Measurements from ENCODE around the gene LAMA2. TPM values are rescaled to one million over a fixed set of nuclear protein-coding genes. Genes with fewer than 3 reads are reported as not detected.

Gene LAMA2
- total and polyA plus RNA-seq, 5 donors from 2014 or later = 0.06 to 0.47 (median 0.09) TPM

DNA sequence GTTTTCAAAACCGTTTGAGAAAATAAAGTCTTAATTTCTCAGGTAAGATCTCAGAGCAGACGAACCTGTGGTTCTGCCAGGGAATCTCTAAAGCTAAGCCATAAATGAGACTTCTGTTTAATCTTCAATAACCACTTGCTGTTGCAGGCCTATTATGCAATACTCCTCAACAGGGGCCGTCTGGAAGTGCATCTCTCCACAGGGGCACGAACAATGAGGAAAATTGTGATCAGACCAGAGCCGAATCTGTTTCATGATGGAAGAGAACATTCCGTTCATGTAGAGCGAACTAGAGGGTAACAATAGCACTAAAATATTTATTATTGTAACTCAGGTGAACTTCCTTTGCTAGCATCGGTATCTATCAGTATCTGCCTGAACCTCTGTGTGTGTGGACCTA lies 603.4 kb downstream of the LAMA2 start:
- no peaks in the 10 kb centered on the region for H3K9me3 ChIP-seq (ENCODE audit: control insufficient read depth in 2 of 2, low read length in 2 of 2)
- peaks cover 19% of the 10 kb centered on the region for H3K4me1 ChIP-seq (ENCODE audit: control insufficient read depth, insufficient read depth, low read length, poor library complexity, severe bottlenecking)
- H3K27me3 ChIP-seq (ENCODE audit: control insufficient read depth, insufficient read depth, low read length) = no peaks in the 10 kb centered on the region
- no peak overlapping the region for H3K27ac ChIP-seq (ENCODE audit: insufficient read depth, low read length, poor library complexity, severe bottlenecking)
- H3K36me3 ChIP-seq (ENCODE audit: control insufficient read depth, insufficient read depth, low read length) = no peaks in the 10 kb centered on the region
- ATAC-seq (ENCODE audit: low read depth in 2 of 2) (no peak), DNase-seq (no peak)
- Mint-ChIP-seq H3K27me3 (peaks cover 7% of the 10 kb centered on the region), H3K36me3 (no peaks in the 10 kb centered on the region), H3K27ac (no peak overlapping the region), H3K4me3 (no peak overlapping the region), H3K9me3 (peaks cover 0 to 2% (median 0%) of the 10 kb centered on the region in 7 donors), H3K4me1 (peaks cover 19 to 25% (median 20%) of the 10 kb centered on the region in 4 donors)
- no peak overlapping the region for H3K4me3 ChIP-seq (ENCODE audit: low read depth, low read length)

GRCh38 chr6:129488313-129488712 lies 605.4 kb downstream of the LAMA2 start:
- Histone ChIP-seq H3K9me3 (ENCODE audit: control insufficient read depth in 2 of 2, low read length in 2 of 2) (no peaks in the 10 kb centered on the region), H3K4me3 (ENCODE audit: low read depth, low read length) (no peak overlapping the region), H3K36me3 (ENCODE audit: control insufficient read depth, insufficient read depth, low read length) (no peaks in the 10 kb centered on the region), H3K4me1 (ENCODE audit: control insufficient read depth, insufficient read depth, low read length, poor library complexity, severe bottlenecking) (peaks cover 21% of the 10 kb centered on the region), H3K27me3 (ENCODE audit: control insufficient read depth, insufficient read depth, low read length) (no peaks in the 10 kb centered on the region), H3K27ac (ENCODE audit: insufficient read depth, low read length, poor library complexity, severe bottlenecking) (no peak overlapping the region)
- Mint-ChIP-seq H3K27me3 (peaks cover 4% of the 10 kb centered on the region), H3K27ac (peak overlapping the region in 1 of 3 donors; percentile 3), H3K4me3 (no peak overlapping the region), H3K36me3 (no peaks in the 10 kb centered on the region), H3K9me3 (peaks cover 0 to 2% (median 0%) of the 10 kb centered on the region in 7 donors), H3K4me1 (peaks cover 21 to 28% (median 24%) of the 10 kb centered on the region in 4 donors)
- ATAC-seq (ENCODE audit: low read depth in 2 of 2) (no peak), DNase-seq (no peak)

DNA sequence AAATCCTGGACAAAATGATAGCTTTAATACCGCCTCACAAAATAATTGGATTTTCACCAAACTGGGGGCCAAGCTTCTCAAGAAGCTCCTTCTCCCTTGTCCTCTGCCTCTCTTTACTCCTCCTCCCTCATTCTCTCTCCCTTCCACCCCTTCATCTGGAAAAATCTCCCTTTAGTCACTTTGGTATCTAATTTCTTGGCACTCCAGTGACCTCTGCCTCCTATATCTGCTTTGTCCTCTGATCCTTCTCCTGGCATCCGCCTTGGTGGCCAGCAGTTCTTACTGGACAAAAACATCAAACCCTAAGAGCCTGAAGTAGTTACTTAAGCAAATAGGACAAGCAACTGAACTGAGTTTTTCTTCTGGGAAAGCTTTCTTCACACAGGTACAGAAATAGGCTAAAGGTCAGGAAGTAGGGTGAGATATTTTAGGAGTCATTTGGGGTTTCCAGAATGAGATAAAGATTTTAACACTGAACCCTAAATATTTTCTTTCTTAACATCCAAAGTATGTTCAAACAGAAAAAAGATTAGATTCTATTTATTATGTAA lies 606.4 kb downstream of the LAMA2 start:
- H3K4me3 Mint-ChIP-seq = no peak overlapping the region

DNA sequence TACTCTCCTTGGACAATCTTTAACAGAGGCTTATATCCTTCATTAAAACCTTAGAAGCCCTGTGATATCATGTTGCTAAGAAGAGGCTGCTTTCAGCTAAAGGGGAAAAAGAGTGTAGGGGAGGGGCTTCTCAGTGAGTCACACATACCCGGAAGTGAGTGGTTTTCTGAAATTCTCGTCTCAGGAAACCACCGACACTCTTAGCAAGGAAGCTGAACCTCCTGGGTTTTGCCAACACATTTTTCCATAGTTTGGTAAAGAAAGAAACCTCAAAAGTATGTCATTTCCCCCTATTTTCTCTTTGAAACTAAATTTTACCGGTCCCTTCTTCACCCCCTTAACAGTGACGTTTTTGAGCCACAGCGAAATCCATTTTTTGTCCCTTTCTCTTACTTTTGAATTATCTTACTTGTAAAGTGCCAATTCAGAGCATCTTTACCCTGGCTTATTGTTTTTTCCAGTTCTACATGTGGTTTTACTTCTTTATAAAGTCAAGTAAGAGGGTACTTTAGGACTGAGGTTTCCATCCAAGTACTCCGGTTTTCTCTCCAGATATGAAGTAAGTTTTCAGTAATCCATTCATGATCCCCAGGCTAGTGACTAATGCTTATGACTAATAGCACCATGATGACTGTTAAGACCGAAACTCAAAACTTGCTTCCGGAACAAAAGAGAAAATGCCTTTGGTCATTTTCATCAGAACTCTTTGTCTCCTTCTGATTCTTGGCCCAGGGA lies 607.8 kb downstream of the LAMA2 start:
- peak overlapping the region; percentile 75 to 89 (median 82) for H3K4me3 Mint-ChIP-seq
- H3K36me3 ChIP-seq (ENCODE audit: control insufficient read depth, insufficient read depth, low read length) = no peaks in the 10 kb centered on the region
- H3K9me3 Mint-ChIP-seq = peaks cover 0 to 2% (median 0%) of the 10 kb centered on the region in 7 donors
- no peaks in the 10 kb centered on the region for H3K36me3 Mint-ChIP-seq
- H3K27ac ChIP-seq (ENCODE audit: insufficient read depth, low read length, poor library complexity, severe bottlenecking) = peak overlapping the region; percentile 87
- ATAC-seq (ENCODE audit: low read depth in 2 of 2) = peak; percentile 88 to 90
- peaks cover 21 to 34% (median 26%) of the 10 kb centered on the region in 4 donors for H3K4me1 Mint-ChIP-seq
- peak overlapping the region; percentile 85 for H3K4me3 ChIP-seq (ENCODE audit: low read depth, low read length)
- peaks cover 21% of the 10 kb centered on the region for H3K4me1 ChIP-seq (ENCODE audit: control insufficient read depth, insufficient read depth, low read length, poor library complexity, severe bottlenecking)
- peak; percentile 58 to 87 (median 74) for DNase-seq
- no peaks in the 10 kb centered on the region for H3K27me3 Mint-ChIP-seq
- H3K27ac Mint-ChIP-seq = peak overlapping the region; percentile 93 to 99 (median 97)
- no peaks in the 10 kb centered on the region for H3K27me3 ChIP-seq (ENCODE audit: control insufficient read depth, insufficient read depth, low read length)
- no peaks in the 10 kb centered on the region for H3K9me3 ChIP-seq (ENCODE audit: control insufficient read depth in 2 of 2, low read length in 2 of 2)

More for the DNA sequence above, 606.4 kb downstream of the LAMA2 start:
- Histone ChIP-seq H3K27me3 (ENCODE audit: control insufficient read depth, insufficient read depth, low read length) (no peaks in the 10 kb centered on the region), H3K4me3 (ENCODE audit: low read depth, low read length) (peak overlapping the region; percentile 4), H3K9me3 (ENCODE audit: control insufficient read depth in 2 of 2, low read length in 2 of 2) (no peaks in the 10 kb centered on the region), H3K27ac (ENCODE audit: insufficient read depth, low read length, poor library complexity, severe bottlenecking) (peak overlapping the region; percentile 87), H3K4me1 (ENCODE audit: control insufficient read depth, insufficient read depth, low read length, poor library complexity, severe bottlenecking) (peaks cover 21% of the 10 kb centered on the region), H3K36me3 (ENCODE audit: control insufficient read depth, insufficient read depth, low read length) (no peaks in the 10 kb centered on the region)
- no peak for ATAC-seq (ENCODE audit: low read depth in 2 of 2)
- Mint-ChIP-seq H3K27me3 (no peaks in the 10 kb centered on the region), H3K4me1 (peaks cover 21 to 28% (median 24%) of the 10 kb centered on the region in 4 donors), H3K27ac (peak overlapping the region in 2 of 3 donors; percentile 3 to 83), H3K36me3 (no peaks in the 10 kb centered on the region), H3K9me3 (peaks cover 0 to 2% (median 0%) of the 10 kb centered on the region in 7 donors)
- DNase-seq = no peak

DNA sequence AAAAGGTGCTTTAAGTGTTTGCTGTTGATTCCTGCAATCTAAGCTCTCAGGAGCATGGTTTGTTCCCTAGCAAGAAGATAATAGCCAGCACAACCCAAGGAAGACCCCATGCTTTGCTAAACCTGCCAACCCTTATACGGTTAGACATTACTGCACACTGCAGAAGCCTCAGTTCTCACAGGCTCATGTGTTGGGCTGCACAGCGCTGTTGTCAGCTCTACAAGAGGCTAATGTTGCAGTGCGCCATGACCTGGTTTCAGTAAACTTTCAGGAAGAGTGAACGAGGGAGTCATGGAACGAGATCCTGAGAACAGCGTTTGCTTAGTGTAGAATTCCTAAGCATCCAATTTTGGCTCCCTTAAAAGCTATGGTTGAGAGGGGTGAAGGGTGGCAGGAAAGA lies 608.5 kb downstream of the LAMA2 start:
- Histone ChIP-seq H3K4me3 (ENCODE audit: low read depth, low read length) (peak overlapping the region; percentile 85), H3K27me3 (ENCODE audit: control insufficient read depth, insufficient read depth, low read length) (no peaks in the 10 kb centered on the region), H3K27ac (ENCODE audit: insufficient read depth, low read length, poor library complexity, severe bottlenecking) (peak overlapping the region; percentile 87), H3K4me1 (ENCODE audit: control insufficient read depth, insufficient read depth, low read length, poor library complexity, severe bottlenecking) (peaks cover 21% of the 10 kb centered on the region), H3K36me3 (ENCODE audit: control insufficient read depth, insufficient read depth, low read length) (no peaks in the 10 kb centered on the region), H3K9me3 (ENCODE audit: control insufficient read depth in 2 of 2, low read length in 2 of 2) (no peaks in the 10 kb centered on the region)
- H3K9me3 Mint-ChIP-seq = peaks cover 0 to 2% (median 0%) of the 10 kb centered on the region in 7 donors
- H3K27me3 Mint-ChIP-seq = no peaks in the 10 kb centered on the region
- DNase-seq (no peak), ATAC-seq (ENCODE audit: low read depth in 2 of 2) (no peak)
- peaks cover 21 to 34% (median 27%) of the 10 kb centered on the region in 4 donors for H3K4me1 Mint-ChIP-seq
- H3K4me3 Mint-ChIP-seq = peak overlapping the region; percentile 75 to 86 (median 76)
- peak overlapping the region; percentile 93 to 99 (median 97) for H3K27ac Mint-ChIP-seq
- H3K36me3 Mint-ChIP-seq = no peaks in the 10 kb centered on the region

DNA sequence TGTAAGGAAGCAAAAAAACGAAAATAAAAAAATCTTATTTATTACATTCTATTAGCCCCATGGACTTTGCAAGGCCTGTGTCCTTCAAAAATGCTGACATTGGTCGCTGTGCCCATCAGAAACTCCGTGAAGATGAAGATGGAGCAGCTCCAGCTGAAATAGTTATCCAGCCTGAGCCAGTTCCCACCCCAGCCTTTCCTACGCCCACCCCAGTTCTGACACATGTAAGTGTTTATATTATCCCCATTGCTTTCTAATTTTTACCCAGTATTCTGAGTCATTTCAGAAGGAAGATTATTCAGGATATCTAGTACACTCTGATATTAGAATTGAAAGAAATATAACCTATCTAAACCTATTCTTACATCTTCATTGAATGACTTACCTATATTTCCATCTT lies 609.3 kb downstream of the LAMA2 start:
- H3K27ac Mint-ChIP-seq = peak overlapping the region in 2 of 3 donors; percentile 15 to 23
- H3K4me3 Mint-ChIP-seq = no peak overlapping the region
- no peaks in the 10 kb centered on the region for H3K36me3 Mint-ChIP-seq
- Histone ChIP-seq H3K27me3 (ENCODE audit: control insufficient read depth, insufficient read depth, low read length) (no peaks in the 10 kb centered on the region), H3K9me3 (ENCODE audit: control insufficient read depth in 2 of 2, low read length in 2 of 2) (no peaks in the 10 kb centered on the region), H3K36me3 (ENCODE audit: control insufficient read depth, insufficient read depth, low read length) (no peaks in the 10 kb centered on the region), H3K27ac (ENCODE audit: insufficient read depth, low read length, poor library complexity, severe bottlenecking) (no peak overlapping the region), H3K4me3 (ENCODE audit: low read depth, low read length) (no peak overlapping the region), H3K4me1 (ENCODE audit: control insufficient read depth, insufficient read depth, low read length, poor library complexity, severe bottlenecking) (peaks cover 21% of the 10 kb centered on the region)
- ATAC-seq (ENCODE audit: low read depth in 2 of 2) = no peak
- H3K27me3 Mint-ChIP-seq = no peaks in the 10 kb centered on the region
- no peak for DNase-seq
- H3K4me1 Mint-ChIP-seq = peaks cover 21 to 34% (median 27%) of the 10 kb centered on the region in 4 donors
- peaks cover 0 to 2% (median 0%) of the 10 kb centered on the region in 7 donors for H3K9me3 Mint-ChIP-seq

DNA sequence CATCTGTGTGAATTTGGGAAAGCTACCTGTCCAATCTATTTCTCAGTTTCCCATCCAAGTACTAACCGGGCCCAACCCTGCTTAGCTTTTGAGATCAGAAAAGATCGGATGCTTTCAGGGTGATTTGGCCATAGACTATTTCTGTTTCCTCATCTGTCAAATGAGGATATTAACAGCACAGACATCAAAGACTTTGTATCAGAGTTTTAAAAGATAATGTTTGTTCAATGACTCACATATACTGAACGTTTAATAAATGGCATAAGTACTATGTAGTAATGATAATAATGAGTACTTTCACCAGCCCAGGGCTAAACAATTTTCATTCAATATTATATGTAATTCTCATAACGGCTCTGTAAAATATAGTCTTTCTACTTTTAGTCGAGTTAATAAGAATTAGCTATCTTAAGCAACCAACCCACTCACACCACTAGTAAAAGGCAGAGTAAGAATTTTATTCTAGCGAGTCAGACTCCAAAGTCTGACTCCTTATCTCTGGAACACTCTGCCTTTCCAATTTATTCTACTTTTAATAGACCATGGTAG lies 610.5 kb downstream of the LAMA2 start:
- ATAC-seq (ENCODE audit: low read depth in 2 of 2) (no peak), DNase-seq (no peak)
- Histone ChIP-seq H3K27ac (ENCODE audit: insufficient read depth, low read length, poor library complexity, severe bottlenecking) (no peak overlapping the region), H3K4me3 (ENCODE audit: low read depth, low read length) (no peak overlapping the region), H3K27me3 (ENCODE audit: control insufficient read depth, insufficient read depth, low read length) (no peaks in the 10 kb centered on the region), H3K36me3 (ENCODE audit: control insufficient read depth, insufficient read depth, low read length) (no peaks in the 10 kb centered on the region), H3K4me1 (ENCODE audit: control insufficient read depth, insufficient read depth, low read length, poor library complexity, severe bottlenecking) (peaks cover 21% of the 10 kb centered on the region), H3K9me3 (ENCODE audit: control insufficient read depth in 2 of 2, low read length in 2 of 2) (no peaks in the 10 kb centered on the region)
- Mint-ChIP-seq H3K4me3 (no peak overlapping the region), H3K27me3 (no peaks in the 10 kb centered on the region), H3K36me3 (no peaks in the 10 kb centered on the region), H3K27ac (peak overlapping the region in 1 of 3 donors; percentile 4), H3K9me3 (peaks cover 0 to 2% (median 0%) of the 10 kb centered on the region in 7 donors), H3K4me1 (peaks cover 21 to 36% (median 27%) of the 10 kb centered on the region in 4 donors)
